ENCODE results near the gene BCL2L14. TPM values are rescaled to one million over a fixed set of nuclear protein-coding genes. Genes with fewer than 3 reads are reported as not detected.

The BCL2L14 gene
- total and polyA plus RNA-seq, 2 of the 4 experiments (the other 2 are of a cell fraction), result not detected

DNA sequence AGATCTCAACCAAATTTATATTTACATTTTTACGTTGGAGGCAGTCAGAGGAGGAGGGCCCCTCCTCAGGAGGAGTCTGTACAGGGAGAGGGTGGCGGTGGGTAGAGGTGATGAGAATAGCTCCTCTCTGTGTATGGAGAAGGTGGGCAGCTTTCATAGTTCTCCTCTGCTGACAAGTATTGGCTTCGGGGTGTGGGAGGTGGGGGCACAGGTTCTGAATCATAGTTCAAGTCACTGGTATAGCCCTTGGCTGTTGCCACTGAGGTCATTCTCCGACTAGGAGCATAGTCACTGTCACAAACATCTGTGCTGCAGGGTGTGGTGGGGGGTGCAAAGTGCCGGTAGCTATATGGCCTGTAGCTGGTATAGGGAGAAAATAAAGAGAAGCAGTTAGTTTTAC lies 50.3 kb downstream of the BCL2L14 start:
- H3K23ac ChIP-seq (ENCODE audit: low read depth, low read length), result no peak overlapping the region
- H3K4me1 ChIP-seq (ENCODE audit: control insufficient read depth, insufficient read depth, low read length), result no peaks in the 10 kb centered on the region
- intact Hi-C loops (cut with micrococcal nuclease), result no loop called here
- H3K4ac ChIP-seq (ENCODE audit: low read depth, low read length), result no peak overlapping the region
- in situ Hi-C loops (cut with MboI; ENCODE audit: low sequenced_read_pairs), result no loop called here
- no peak overlapping the region for H4K5ac ChIP-seq (ENCODE audit: low read depth, low read length)
- no peak overlapping the region for H3K14ac ChIP-seq (replicated peaks; ENCODE audit: low read depth, low read length)
- H2AK5ac ChIP-seq (ENCODE audit: low read depth, low read length), result no peak overlapping the region
- H2AK9ac ChIP-seq (replicated peaks; ENCODE audit: low read depth, low read length, poor library complexity), result no peak overlapping the region
- H2BK15ac ChIP-seq (ENCODE audit: low read depth, low read length), result no peak overlapping the region
- H3K36me3 ChIP-seq (ENCODE audit: control insufficient read depth, insufficient read depth, low read length), result peaks cover 13% of the 10 kb centered on the region
- dilution Hi-C loops (cut with HindIII; ENCODE audit: low sequenced_read_pairs, unreplicated experiment), result no loop called here
- H3K27me3 ChIP-seq (ENCODE audit: control insufficient read depth, insufficient read depth, low read length), result no peaks in the 10 kb centered on the region
- no peak for TF ChIP-seq RAD21 (IDR thresholded peaks at IDR 0.05; ENCODE audit: low read length)
- TF ChIP-seq CHD1 (IDR thresholded peaks at IDR 0.05; ENCODE audit: low read depth, low read length), result no peak
- TF ChIP-seq RCOR1 (IDR thresholded peaks at IDR 0.05; ENCODE audit: insufficient replicate concordance, low read length), result no peak
- no peak for TF ChIP-seq FOS (IDR thresholded peaks at IDR 0.05; ENCODE audit: low read depth, low read length)
- no peak for TF ChIP-seq NFE2L2 (IDR thresholded peaks at IDR 0.05; ENCODE audit: low read depth, low read length)
- no peak for TF ChIP-seq POLR2A (IDR thresholded peaks at IDR 0.05; ENCODE audit: low read depth, low read length)
- TF ChIP-seq CEBPB (IDR thresholded peaks at IDR 0.05; ENCODE audit: low read depth, low read length), result no peak
- TF ChIP-seq CTCF (conservative IDR thresholded peaks at IDR 0.05; ENCODE audit: low read depth, low read length), result no peak
- no peak for TF ChIP-seq MAFK (IDR thresholded peaks at IDR 0.05; ENCODE audit: low read depth, low read length)
- TF ChIP-seq SMC3 (IDR thresholded peaks at IDR 0.05; ENCODE audit: low read depth, low read length), result no peak
- TF ChIP-seq ELK1 (IDR thresholded peaks at IDR 0.05; ENCODE audit: borderline replicate concordance, low read depth, low read length), result no peak
- TF ChIP-seq, protein P1, sequence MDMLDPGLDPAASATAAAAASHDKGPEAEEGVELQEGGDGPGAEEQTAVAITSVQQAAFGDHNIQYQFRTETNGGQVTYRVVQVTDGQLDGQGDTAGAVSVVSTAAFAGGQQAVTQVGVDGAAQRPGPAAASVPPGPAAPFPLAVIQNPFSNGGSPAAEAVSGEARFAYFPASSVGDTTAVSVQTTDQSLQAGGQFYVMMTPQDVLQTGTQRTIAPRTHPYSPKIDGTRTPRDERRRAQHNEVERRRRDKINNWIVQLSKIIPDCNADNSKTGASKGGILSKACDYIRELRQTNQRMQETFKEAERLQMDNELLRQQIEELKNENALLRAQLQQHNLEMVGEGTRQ (IDR thresholded peaks at IDR 0.05; ENCODE audit: low read depth, low read length), result no peak
- no peak for TF ChIP-seq RFX5 (IDR thresholded peaks at IDR 0.05; ENCODE audit: low read depth, low read length)
- TF ChIP-seq MXI1 (IDR thresholded peaks at IDR 0.05; ENCODE audit: borderline replicate concordance, low read depth, low read length), result no peak
- TF ChIP-seq MAZ (IDR thresholded peaks at IDR 0.05; ENCODE audit: borderline replicate concordance, low read depth, low read length), result no peak
- TF ChIP-seq BHLHE40 (IDR thresholded peaks at IDR 0.05; ENCODE audit: low read depth, low read length), result no peak
- no peak overlapping the region for H3K4me2 ChIP-seq (ENCODE audit: low read depth, low read length)
- H3K56ac ChIP-seq (ENCODE audit: extremely low read depth, insufficient read depth, low read length), result no peak overlapping the region
- no peak overlapping the region for H3K9ac ChIP-seq (ENCODE audit: low read depth, low read length)
- ChIA-PET POLR2A (ENCODE audit: unreplicated experiment) (no interaction called here), CTCF (interaction anchor here (0.6 to 0.9 kb wide), 2 partner anchors 23 to 319 kb away, joined by 3 read pairs; no protein-coding TSS in a partner anchor)
- no peak overlapping the region for H2BK20ac ChIP-seq (ENCODE audit: low read depth, low read length)
- no peak overlapping the region for H4K8ac ChIP-seq (ENCODE audit: low read depth in 2 of 2, low read length in 2 of 2)
- H2BK120ac ChIP-seq (ENCODE audit: low read depth, low read length), result no peak overlapping the region
- H3K9me3 ChIP-seq (ENCODE audit: control insufficient read depth, insufficient read depth, low read length), result no peaks in the 10 kb centered on the region
- ATAC-seq (ENCODE audit: low read depth) (no peak), DNase-seq (no peak)
- H3K27ac ChIP-seq (ENCODE audit: insufficient read depth, low read length), result no peak overlapping the region
- no peak overlapping the region for H3K4me3 ChIP-seq (ENCODE audit: insufficient read depth, low read depth, low read length)
- no peaks in the 10 kb centered on the region for H4K20me1 ChIP-seq (ENCODE audit: insufficient read depth, low read length)
- no peaks in the 10 kb centered on the region; a peak in 1 of 4 replicates for H3K79me1 ChIP-seq (ENCODE audit: low read depth in 1 of 2, low read length in 2 of 2)
- H2BK5ac ChIP-seq (ENCODE audit: low read depth, low read length, poor library complexity, severe bottlenecking), result no peak overlapping the region
- WGBS, 2 experiments (ENCODE audit: extremely low coverage in 2 of 2, insufficient read length in 1 of 2), result no CpG with 5 or more reads among the region's 5 CpGs
- H3K9me1 ChIP-seq (ENCODE audit: insufficient read depth, low read length), result 0 out of 2 replicates have a peak, but pooled peaks cover 4% of the 10 kb centered on the region
- H3K18ac ChIP-seq (ENCODE audit: low read depth, low read length), result no peak overlapping the region
- BruUV-seq (replicated peaks), result no TSS peak
- H4K91ac ChIP-seq (ENCODE audit: insufficient read depth, low read depth, low read length), result no peak overlapping the region
- no peak overlapping the region for H2AFZ ChIP-seq (replicated peaks; ENCODE audit: low read length, poor library complexity)
